Measurements from ENCODE around the gene LSM4.

GRCh38 chr19:18270326-18270725 lies 52.5 kb downstream of the LSM4 start:
- TF ChIP-seq CTCF (IDR thresholded peaks at IDR 0.05) = no peak
- no peak for TF ChIP-seq POLR2A (IDR thresholded peaks at IDR 0.05)

Data from right lobe of liver (tissue), 4 donors.